PC-9 (cell line): Measurements from ENCODE around the gene PTPRT.

Source experiments
- CTCF ChIP-seq: fragments of 200-600 bp; sonication (generic); conservative IDR thresholded peaks from 2 replicates; pipeline ENCODE4 v1.6.1; 2017; ENCODE audit warnings: mixed run types, antibody characterized with exemption, mild to moderate bottlenecking, moderate library complexity
- EZH2 ChIP-seq: fragments of 200-600 bp; sonication (generic); IDR thresholded peaks from 2 replicates; pipeline ENCODE4 v1.8.0; 2017; ENCODE audit warnings: antibody characterized with exemption, low read depth

DNA sequence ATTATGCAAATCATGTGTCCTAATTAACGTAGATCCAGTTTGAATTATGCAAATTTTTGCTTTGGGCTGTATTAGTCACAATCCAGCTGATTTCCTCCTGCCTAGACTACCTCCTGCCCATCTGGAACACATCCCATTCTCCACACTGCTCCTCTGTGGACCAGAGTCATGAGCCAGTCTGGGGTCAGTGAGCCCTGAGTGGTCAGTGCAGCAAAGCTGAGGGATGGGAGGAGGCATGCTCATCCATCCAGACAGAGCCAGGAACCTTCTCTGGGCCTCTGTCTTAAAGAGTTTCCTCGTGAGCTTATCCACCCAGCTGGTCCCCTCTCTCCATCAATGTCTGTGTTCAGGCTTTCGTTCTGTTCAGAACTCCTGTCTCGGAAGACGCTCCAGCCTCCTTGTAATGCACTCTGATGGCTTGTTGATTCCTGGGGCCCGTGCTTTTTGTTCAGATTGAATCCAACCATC lies 747.8 kb downstream of the PTPRT start:
- no peak for TF ChIP-seq CTCF
- no peak for TF ChIP-seq EZH2
